AG09319 (cell line): ENCODE results near the gene C17orf113.
"Not testable (repeated sequence)": the region's sequence is repeated elsewhere in the genome, so short reads cannot be mapped to it uniquely, and the experiment has no call there.

Source experiments
- DNase-seq: peaks from one replicate; pipeline ENCODE4 v3.0.0-alpha.2; 2010; ENCODE audit warnings: low read depth; ENCODE audit errors: extremely low read depth
- CTCF ChIP-seq: IDR thresholded peaks from 2 replicates; pipeline ENCODE4 v1.5.1; 2011; ENCODE audit warnings: low read depth, mild to moderate bottlenecking, inconsistent platforms, low read length, moderate library complexity

C17orf113 gene

GRCh38 chr17:42018988-42019387, 31.4 kb downstream of the C17orf113 start:
- no peak for DNase-seq
- no peak for TF ChIP-seq CTCF

- no peak for DNase-seq
- no peak for TF ChIP-seq CTCF
Observed at GRCh38 chr17:42018339-42018738, 32.1 kb downstream of the C17orf113 start.

GRCh38 chr17:42017866-42018200, 32.6 kb downstream of the C17orf113 start:
- DNase-seq: no peak
- no peak for TF ChIP-seq CTCF

DNA sequence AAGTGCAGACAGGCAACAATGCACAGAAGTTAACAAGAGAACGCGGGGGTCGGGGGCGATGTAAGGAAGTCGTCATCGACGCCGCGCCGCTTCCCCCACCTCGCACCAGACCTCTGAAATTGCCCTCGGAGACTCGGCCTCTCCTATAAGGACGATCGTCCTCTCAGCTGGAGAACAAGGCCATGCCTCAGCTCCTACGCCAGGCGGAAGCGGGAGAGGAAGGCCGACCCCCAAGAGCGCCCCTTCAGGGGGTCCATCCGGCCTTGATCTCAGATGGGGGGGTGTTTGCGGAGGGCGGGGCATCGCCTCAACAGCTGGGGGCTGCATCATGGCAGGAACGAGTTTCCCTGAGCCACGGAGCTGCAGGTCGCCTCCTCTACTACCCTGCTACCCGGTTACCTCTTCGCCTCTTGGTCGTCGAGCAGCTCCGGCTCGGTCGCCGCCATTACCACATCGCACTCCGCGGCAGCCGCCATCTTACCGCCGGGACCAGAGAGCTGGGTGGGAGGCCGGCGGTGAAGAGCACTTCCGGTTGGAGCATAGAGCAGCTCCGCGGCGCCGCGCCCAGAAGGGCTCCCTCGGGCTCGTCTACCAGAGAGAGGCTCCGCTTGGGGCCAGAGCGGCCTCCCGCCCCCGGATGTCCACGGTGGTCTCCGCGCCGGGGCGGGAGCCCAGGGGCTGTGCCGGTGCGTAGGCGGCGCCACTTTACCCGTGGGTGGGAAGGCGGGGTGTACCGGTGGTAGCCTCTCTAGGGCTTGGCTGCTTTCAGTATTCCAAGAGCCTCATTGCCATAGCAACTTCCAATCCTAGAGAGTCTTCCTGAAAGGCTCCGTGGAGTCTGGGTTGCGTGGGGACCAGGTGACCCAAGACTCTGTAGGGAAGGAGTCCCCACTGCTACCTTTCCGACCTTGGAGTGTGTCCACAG, 33.2 kb downstream of the C17orf113 start, which contains the start of gene DNAJC7:
Gene DNAJC7, minus strand, starts transcription at position 499 of the 925 bp plus-strand sequence. Its CDS starts 23 bp downstream, at position 476.
- no peak for TF ChIP-seq CTCF
- peak; percentile 70 for DNase-seq

GRCh38 chr17:42016411-42016831, 34.0 kb downstream of the C17orf113 start:
- no peak for TF ChIP-seq CTCF
- DNase-seq: no peak

DNA sequence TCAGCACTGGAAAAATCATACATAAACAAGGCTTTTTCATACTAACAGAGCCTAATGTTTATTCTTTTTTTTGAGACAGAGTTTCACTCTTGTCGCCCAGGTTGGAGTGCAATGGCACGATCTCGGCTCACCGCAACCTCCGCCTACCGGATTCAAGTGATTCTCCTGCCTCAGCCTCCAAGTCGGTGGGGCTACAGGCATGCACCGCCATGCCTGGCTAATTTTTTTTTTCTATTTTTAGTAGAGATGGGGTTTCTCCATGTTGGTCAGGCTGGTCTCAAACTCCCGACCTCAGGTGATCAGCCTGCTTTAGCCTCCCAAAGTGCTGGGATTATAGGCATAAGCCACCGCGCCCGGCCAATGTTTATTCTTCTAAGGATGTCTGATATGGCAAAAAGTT, 36.7 kb downstream of the C17orf113 start:
- DNase-seq: not testable (repeated sequence)

DNA sequence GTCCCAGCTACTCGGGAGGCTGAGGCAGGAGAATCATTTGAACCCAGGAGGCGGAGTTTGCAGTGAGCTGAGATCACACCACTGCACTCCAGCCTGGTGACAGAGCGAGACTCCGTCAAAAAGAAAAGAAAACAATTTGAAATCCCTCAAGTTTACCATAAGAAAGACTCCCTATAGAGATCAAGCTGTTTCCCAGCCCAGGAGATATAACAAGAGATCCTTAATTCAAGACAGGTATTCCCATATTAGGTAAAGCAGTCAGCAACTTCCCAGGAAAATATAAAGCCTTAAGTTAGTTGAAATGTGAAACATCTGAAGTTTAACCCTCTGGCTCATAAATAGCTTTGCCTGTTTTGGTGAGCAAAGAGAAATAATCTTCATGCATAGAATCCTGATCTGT, 38.0 kb downstream of the C17orf113 start:
- DNase-seq: not testable (repeated sequence)

DNA sequence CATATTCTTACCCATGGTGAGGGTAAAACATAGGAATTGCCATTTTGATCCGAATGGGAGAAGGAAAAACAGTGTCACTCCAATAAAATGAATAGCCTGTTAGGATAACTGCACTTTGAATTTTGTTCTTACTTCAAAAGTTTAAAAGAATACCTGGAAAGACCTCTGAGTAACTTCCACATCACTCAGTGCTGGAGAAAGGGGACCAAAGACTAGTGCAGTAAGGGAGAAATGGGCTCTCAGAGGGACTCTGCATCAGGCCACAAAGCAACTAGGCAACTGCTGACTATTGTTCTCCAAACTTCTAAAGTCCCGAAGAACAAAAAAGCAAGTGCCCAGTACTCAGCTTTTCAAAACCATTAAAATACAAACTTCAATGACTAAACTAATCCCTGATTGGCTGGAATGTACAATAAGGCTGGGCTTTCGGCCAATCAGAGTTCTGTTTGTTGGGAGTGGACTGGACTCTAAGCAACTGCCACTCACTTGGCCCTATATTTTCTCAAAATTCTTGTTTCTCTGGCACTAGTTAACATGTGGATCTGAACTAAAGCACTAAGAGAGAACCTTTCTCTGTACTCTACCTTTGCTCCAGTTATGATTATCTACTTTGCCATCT, 39.4 kb downstream of the C17orf113 start:
- DNase-seq: no peak
- TF ChIP-seq CTCF: no peak

DNA sequence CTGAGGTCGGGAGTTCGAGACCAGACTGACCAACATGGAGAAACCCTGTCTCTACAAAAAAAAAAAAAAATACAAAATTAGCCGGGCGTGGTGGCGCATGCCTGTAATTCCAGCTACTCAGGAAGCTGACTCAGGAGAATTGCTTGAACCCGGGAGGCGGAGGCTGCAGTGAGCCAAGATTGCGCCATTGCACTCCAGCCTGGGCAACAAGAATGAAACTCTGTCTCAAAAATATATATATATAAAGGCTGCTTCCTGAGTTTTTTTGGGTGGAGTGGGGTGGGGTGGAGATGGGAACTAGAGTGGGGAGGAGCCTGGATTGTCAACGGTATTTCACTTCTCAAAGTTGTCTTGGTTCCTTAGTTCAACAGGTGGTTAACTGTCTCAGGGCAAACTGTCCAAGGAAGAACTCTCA, 40.1 kb downstream of the C17orf113 start:
- DNase-seq: not testable (repeated sequence)
